Liver (tissue), 9 donors: Measurements from ENCODE around the gene CHRNB2. TPM values are rescaled to one million over a fixed set of nuclear protein-coding genes. Genes with fewer than 3 reads are reported as not detected.

Source experiments
- DNase-seq: peaks from one replicate; pipeline ENCODE4 v3.0.0-alpha.2; 2017; ENCODE audit warnings: low spot score
- H3K27ac ChIP-seq, 2 donors: one replicate each; pipeline ENCODE4 v1.7.0; 2013; ENCODE audit warnings: inconsistent platforms in 2 of 2, low read length in 2 of 2, control low read depth in 1 of 2, low read depth in 1 of 2, mild to moderate bottlenecking in 1 of 2
- H3K27me3 ChIP-seq, 4 donors: one replicate each; pipeline versions ENCODE4 v1.6.1 to v1.7.0; 2013; ENCODE audit warnings: low read length in 3 of 4, inconsistent platforms in 1 of 4, mild to moderate bottlenecking in 1 of 4, moderate library complexity in 1 of 4; ENCODE audit not compliant: control insufficient read depth in 4 of 4, insufficient read depth in 4 of 4
- H3K36me3 ChIP-seq, 4 donors: one replicate each; pipeline versions ENCODE4 v1.6.1 to v1.7.0; 2013; ENCODE audit warnings: low read length in 3 of 4, mild to moderate bottlenecking in 3 of 4, low read depth in 1 of 4, moderate library complexity in 1 of 4; ENCODE audit not compliant: control insufficient read depth in 4 of 4, insufficient read depth in 3 of 4
- H3K4me1 ChIP-seq, 4 donors: one replicate each; pipeline versions ENCODE4 v1.6.1 to v1.7.0; 2013; ENCODE audit warnings: low read length in 3 of 4, mild to moderate bottlenecking in 3 of 4, moderate library complexity in 1 of 4; ENCODE audit not compliant: control insufficient read depth in 4 of 4, insufficient read depth in 4 of 4
- H3K4me3 ChIP-seq, 3 donors: one replicate each; pipeline versions ENCODE4 v1.6.1 to v1.7.0; 2013; ENCODE audit warnings: low read length in 3 of 3, control low read depth in 1 of 3, low read depth in 1 of 3, mild to moderate bottlenecking in 1 of 3
- H3K9ac ChIP-seq, 2 donors: one replicate each; pipeline ENCODE4 v1.7.0; 2013; ENCODE audit warnings: low read length in 2 of 2, mild to moderate bottlenecking in 2 of 2, moderate library complexity in 2 of 2, control low read depth in 1 of 2, low read depth in 1 of 2
- H3K9me3 ChIP-seq, 4 donors: one replicate each; pipeline versions ENCODE4 v1.6.1 to v1.7.0; 2013; ENCODE audit warnings: low read length in 3 of 4; ENCODE audit not compliant: control insufficient read depth in 4 of 4
- EGR1 ChIP-seq, 2 donors: IDR thresholded peaks; 2 replicates each; pipeline ENCODE4 v1.6.1; 2016 to 2018; ENCODE audit warnings: antibody characterized with exemption in 2 of 2, low read depth in 2 of 2
- FOXA1 ChIP-seq: IDR thresholded peaks from 2 replicates; pipeline ENCODE4 v1.6.1; 2016; ENCODE audit warnings: antibody characterized with exemption
- FOXA2 ChIP-seq: IDR thresholded peaks from 2 replicates; pipeline ENCODE4 v1.6.1; 2016; ENCODE audit warnings: antibody characterized with exemption
- GABPA ChIP-seq, 2 donors: IDR thresholded peaks in 1 of 2; conservative IDR thresholded peaks in 1 of 2; 2 replicates each; pipeline ENCODE4 v1.6.1; 2016; ENCODE audit warnings: antibody characterized with exemption in 2 of 2, mild to moderate bottlenecking in 1 of 2, moderate library complexity in 1 of 2
- HNF4A ChIP-seq, 2 donors: conservative IDR thresholded peaks; 2 replicates each; pipeline ENCODE4 v1.6.1; 2016; ENCODE audit warnings: antibody characterized with exemption in 2 of 2, mild to moderate bottlenecking in 2 of 2
- HNF4G ChIP-seq: IDR thresholded peaks from 2 replicates; pipeline ENCODE4 v1.6.1; 2016; ENCODE audit warnings: antibody characterized with exemption
- JUND ChIP-seq, 2 donors: IDR thresholded peaks; 2 replicates each; pipeline ENCODE4 v1.6.1; 2016; ENCODE audit warnings: antibody characterized with exemption in 2 of 2
- MAX ChIP-seq: IDR thresholded peaks from 2 replicates; pipeline ENCODE4 v1.6.1; 2016; ENCODE audit warnings: antibody characterized with exemption
- NR2F2 ChIP-seq: IDR thresholded peaks from 2 replicates; pipeline ENCODE4 v1.6.1; 2016; ENCODE audit warnings: antibody characterized with exemption
- RAD21 ChIP-seq, 2 donors: IDR thresholded peaks; 2 replicates each; pipeline ENCODE4 v1.6.1; 2016; ENCODE audit warnings: antibody characterized with exemption in 2 of 2, mild to moderate bottlenecking in 2 of 2
- RXRA ChIP-seq, 2 donors: IDR thresholded peaks; 2 replicates each; pipeline ENCODE4 v1.6.1; 2017 to 2018; ENCODE audit warnings: antibody characterized with exemption in 2 of 2, mild to moderate bottlenecking in 1 of 2
- SP1 ChIP-seq: IDR thresholded peaks from 2 replicates; pipeline ENCODE4 v1.6.1; 2018; ENCODE audit warnings: antibody characterized with exemption, mild to moderate bottlenecking
- TAF1 ChIP-seq: conservative IDR thresholded peaks from 2 replicates; pipeline ENCODE4 v1.6.1; 2016; ENCODE audit warnings: antibody characterized with exemption, mild to moderate bottlenecking
- YY1 ChIP-seq: IDR thresholded peaks from 2 replicates; pipeline ENCODE4 v1.6.1; 2016; ENCODE audit warnings: antibody characterized with exemption, mild to moderate bottlenecking
- WGBS: extraction: QIAGEN DNeasy Blood & Tissue Kit; methylation state at CpG from one replicate; pipeline ENCODE4 v1.1.7; 2013; 5-methylcytosine and 5-hydroxymethylcytosine counted together
- polyA plus RNA-seq, 2 donors: library from polyadenylated mRNA; stranded (reverse) in 1 of 2; unstranded in 1 of 2; fragments of 200-250 nt in 1 of 2; fragments of >200 nt in 1 of 2; fragmentation: Nextera tagmentation in 1 of 2; extraction: Ambion mirVana in 1 of 2; gene quantifications; one replicate each; pipeline versions ENCODE4 v1.2.1 to v1.2.3, GENCODE V29; 2013 to 2015
- total RNA-seq, 2 donors: library from RNA; depleted of rRNA; stranded (reverse); fragments of >200 nt; gene quantifications; one replicate each; pipeline ENCODE4 v1.2.3, GENCODE V29; 2014
- TF ChIP-seq, protein P1 (sequence below): IDR thresholded peaks from 2 replicates; pipeline ENCODE4 v1.6.1; 2016; ENCODE audit warnings: antibody characterized with exemption
- TF ChIP-seq, protein P2 (sequence below): fragments of 150-350 bp; IDR thresholded peaks from 2 replicates; pipeline ENCODE4 v1.5.1; 2017; ENCODE audit warnings: improper control_type of control experiment, low read depth, low read length; ENCODE audit not compliant: missing input control
- TF ChIP-seq, protein P3 (sequence below): IDR thresholded peaks from 2 replicates; pipeline ENCODE4 v1.6.1; 2016; ENCODE audit warnings: antibody characterized with exemption
- donor health status: healthy.
- donor health status: healthy.
- donor health status: healthy.
- donor health status: healthy.
- donor health status: healthy.

CHRNB2 gene
- total and polyA plus RNA-seq, 4 donors, result under 0.01 to 0.06 (median 0.01) TPM; not detected in 1

- no peak overlapping the region for H3K4me3 ChIP-seq
- no peak for TF ChIP-seq FOXA2
- no peak for TF ChIP-seq HNF4G
- no peak for TF ChIP-seq JUND (IDR thresholded peaks at IDR 0.05)
- no peak for TF ChIP-seq YY1
- TF ChIP-seq, protein P1, sequence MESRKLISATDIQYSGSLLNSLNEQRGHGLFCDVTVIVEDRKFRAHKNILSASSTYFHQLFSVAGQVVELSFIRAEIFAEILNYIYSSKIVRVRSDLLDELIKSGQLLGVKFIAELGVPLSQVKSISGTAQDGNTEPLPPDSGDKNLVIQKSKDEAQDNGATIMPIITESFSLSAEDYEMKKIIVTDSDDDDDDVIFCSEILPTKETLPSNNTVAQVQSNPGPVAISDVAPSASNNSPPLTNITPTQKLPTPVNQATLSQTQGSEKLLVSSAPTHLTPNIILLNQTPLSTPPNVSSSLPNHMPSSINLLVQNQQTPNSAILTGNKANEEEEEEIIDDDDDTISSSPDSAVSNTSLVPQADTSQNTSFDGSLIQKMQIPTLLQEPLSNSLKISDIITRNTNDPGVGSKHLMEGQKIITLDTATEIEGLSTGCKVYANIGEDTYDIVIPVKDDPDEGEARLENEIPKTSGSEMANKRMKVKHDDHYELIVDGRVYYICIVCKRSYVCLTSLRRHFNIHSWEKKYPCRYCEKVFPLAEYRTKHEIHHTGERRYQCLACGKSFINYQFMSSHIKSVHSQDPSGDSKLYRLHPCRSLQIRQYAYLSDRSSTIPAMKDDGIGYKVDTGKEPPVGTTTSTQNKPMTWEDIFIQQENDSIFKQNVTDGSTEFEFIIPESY, result no peak
- TF ChIP-seq RXRA (IDR thresholded peaks at IDR 0.05), result no peak
- no peak for TF ChIP-seq TAF1
- TF ChIP-seq NR2F2, result no peak
- TF ChIP-seq RAD21 (IDR thresholded peaks at IDR 0.05), result no peak
- no peak for TF ChIP-seq SP1
- no peak for TF ChIP-seq MAX
- no peak for TF ChIP-seq HNF4A (conservative IDR thresholded peaks at IDR 0.05)
- no peak for TF ChIP-seq FOXA1
- TF ChIP-seq, protein P2, sequence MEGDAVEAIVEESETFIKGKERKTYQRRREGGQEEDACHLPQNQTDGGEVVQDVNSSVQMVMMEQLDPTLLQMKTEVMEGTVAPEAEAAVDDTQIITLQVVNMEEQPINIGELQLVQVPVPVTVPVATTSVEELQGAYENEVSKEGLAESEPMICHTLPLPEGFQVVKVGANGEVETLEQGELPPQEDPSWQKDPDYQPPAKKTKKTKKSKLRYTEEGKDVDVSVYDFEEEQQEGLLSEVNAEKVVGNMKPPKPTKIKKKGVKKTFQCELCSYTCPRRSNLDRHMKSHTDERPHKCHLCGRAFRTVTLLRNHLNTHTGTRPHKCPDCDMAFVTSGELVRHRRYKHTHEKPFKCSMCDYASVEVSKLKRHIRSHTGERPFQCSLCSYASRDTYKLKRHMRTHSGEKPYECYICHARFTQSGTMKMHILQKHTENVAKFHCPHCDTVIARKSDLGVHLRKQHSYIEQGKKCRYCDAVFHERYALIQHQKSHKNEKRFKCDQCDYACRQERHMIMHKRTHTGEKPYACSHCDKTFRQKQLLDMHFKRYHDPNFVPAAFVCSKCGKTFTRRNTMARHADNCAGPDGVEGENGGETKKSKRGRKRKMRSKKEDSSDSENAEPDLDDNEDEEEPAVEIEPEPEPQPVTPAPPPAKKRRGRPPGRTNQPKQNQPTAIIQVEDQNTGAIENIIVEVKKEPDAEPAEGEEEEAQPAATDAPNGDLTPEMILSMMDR, result no peak
- TF ChIP-seq, protein P3, sequence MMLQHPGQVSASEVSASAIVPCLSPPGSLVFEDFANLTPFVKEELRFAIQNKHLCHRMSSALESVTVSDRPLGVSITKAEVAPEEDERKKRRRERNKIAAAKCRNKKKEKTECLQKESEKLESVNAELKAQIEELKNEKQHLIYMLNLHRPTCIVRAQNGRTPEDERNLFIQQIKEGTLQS, result no peak
- no peak for TF ChIP-seq EGR1 (IDR thresholded peaks at IDR 0.05; ENCODE audit: low read depth in 2 of 2)
- no peaks in the 10 kb centered on the region for H3K9me3 ChIP-seq
- H3K9ac ChIP-seq, result no peak overlapping the region
- no peak for DNase-seq
- WGBS, result 93% methylated on average over 7 of the region's 7 CpGs
- H3K36me3 ChIP-seq, result peaks cover 23 to 95% (median 80%) of the 10 kb centered on the region in 4 donors
- no peaks in the 10 kb centered on the region for H3K27me3 ChIP-seq
- H3K4me1 ChIP-seq, result peaks cover 0 to 4% (median 0%) of the 10 kb centered on the region in 4 donors
- no peak overlapping the region for H3K27ac ChIP-seq
Measured at GRCh38 chr1:154594811-154595210, 27.2 kb downstream of the CHRNB2 start.

GRCh38 chr1:154595621-154596020, 28.0 kb downstream of the CHRNB2 start:
- no peak overlapping the region for H3K27ac ChIP-seq
- H3K4me1 ChIP-seq, result peaks cover 0 to 5% (median 0%) of the 10 kb centered on the region in 4 donors
- DNase-seq, result no peak
- H3K9ac ChIP-seq, result no peak overlapping the region
- no peaks in the 10 kb centered on the region for H3K27me3 ChIP-seq
- no peak for TF ChIP-seq MAX
- TF ChIP-seq GABPA (IDR thresholded peaks at IDR 0.05 in 1 of 2, conservative IDR thresholded peaks at IDR 0.05 in 1 of 2), result no peak
- TF ChIP-seq HNF4G, result no peak
- TF ChIP-seq SP1, result no peak
- WGBS, result 95% methylated on average over 1 of the region's 1 CpG
- H3K4me3 ChIP-seq, result no peak overlapping the region
- peaks cover 16 to 90% (median 74%) of the 10 kb centered on the region in 4 donors for H3K36me3 ChIP-seq
- H3K9me3 ChIP-seq, result no peaks in the 10 kb centered on the region
